A673 (cell line): ENCODE data around the gene MROH2A. TPM values are rescaled to one million over a fixed set of nuclear protein-coding genes. Genes with fewer than 3 reads are reported as not detected.

ENCODE experiments used
- BruUV-seq: library from RNA; stranded (reverse); fragments of 400-500 nt; replicated peaks from 2 replicates; lab custom pipeline; 2021; lab: Mats Ljungman, UMichigan
- CTCF ChIA-PET: fragments of 300-600 bp; sonication (Branson Sonifier 250); formaldehyde crosslinking; loops from one replicate; lab custom pipeline; 2022; ENCODE audit warnings: antibody characterized with exemption; lab: Charles Lee
- POLR2A ChIA-PET: fragments of 300-600 bp; sonication (Branson Sonifier 250); formaldehyde crosslinking; loops from one replicate; lab custom pipeline; 2022; ENCODE audit warnings: antibody characterized with exemption; ENCODE audit not compliant: low non-redundant PET; lab: Charles Lee
- DNase-seq: peaks from one replicate; pipeline ENCODE4 v3.0.0-alpha.2; 2015; ENCODE audit warnings: low spot score
- H3K27ac ChIP-seq: fragments of 200-600 bp; sonication (generic); 2 replicates; pipeline ENCODE4 v1.5.1; 2016; ENCODE audit warnings: mixed run types, low read depth, mild to moderate bottlenecking, mixed read lengths, antibody characterized with exemption, low read length; ENCODE audit not compliant: poor library complexity, severe bottlenecking
- H3K27me3 ChIP-seq: fragments of 200-600 bp; sonication (generic); replicated peaks from 2 replicates; pipeline ENCODE4 v1.6.1; 2017; ENCODE audit warnings: mixed run types, low read depth, mild to moderate bottlenecking, mixed read lengths, antibody characterized with exemption, low read length; ENCODE audit not compliant: insufficient read depth, poor library complexity
- H3K36me3 ChIP-seq: fragments of 200-600 bp; sonication (generic); 2 replicates; pipeline ENCODE4 v1.6.1; 2016; ENCODE audit warnings: mixed run types, mild to moderate bottlenecking, mixed read lengths, antibody characterized with exemption, low read length; ENCODE audit not compliant: insufficient read depth, poor library complexity, severe bottlenecking
- H3K4me1 ChIP-seq: fragments of 200-600 bp; sonication (generic); 2 replicates; pipeline ENCODE4 v1.6.1; 2017; ENCODE audit warnings: mixed run types, mild to moderate bottlenecking, mixed read lengths, antibody characterized with exemption, low read length; ENCODE audit not compliant: insufficient read depth, poor library complexity, severe bottlenecking
- H3K4me3 ChIP-seq: fragments of 200-600 bp; sonication (generic); 2 replicates; pipeline ENCODE4 v1.5.1; 2016; ENCODE audit warnings: low read depth, mixed run types, mild to moderate bottlenecking, mixed read lengths, low read length; ENCODE audit not compliant: poor library complexity, severe bottlenecking
- H3K9me3 ChIP-seq: fragments of 200-600 bp; sonication (generic); 2 replicates; pipeline ENCODE4 v1.6.1; 2016; ENCODE audit warnings: mixed run types, low read depth, mild to moderate bottlenecking, mixed read lengths, antibody characterized with exemption, low read length; ENCODE audit not compliant: poor library complexity, severe bottlenecking
- EZH2 ChIP-seq: fragments of 200-600 bp; sonication (generic); IDR thresholded peaks from 2 replicates; pipeline ENCODE4 v1.6.1; 2017; ENCODE audit warnings: borderline replicate concordance, low read depth, mild to moderate bottlenecking, mixed read lengths, antibody characterized with exemption, low read length; ENCODE audit not compliant: poor library complexity, severe bottlenecking
- intact Hi-C: fragments of 100-400 bp; cut with micrococcal nuclease; formaldehyde crosslinking; loops from one replicate; pipeline ENCODE4 v1.10.0; 2022; ENCODE audit not compliant: unreplicated experiment
- total RNA-seq: library from RNA; stranded (reverse); gene quantifications from 2 replicates; pipeline ENCODE4 v1.2.3, GENCODE V29; 2021
- TF ChIP-seq, protein P1 (sequence below): fragments of 300-800, 200-600 bp; sonication (generic); conservative IDR thresholded peaks from 2 replicates; pipeline ENCODE4 v1.5.1; 2017; ENCODE audit warnings: low read depth, mild to moderate bottlenecking, antibody characterized with exemption, low read length, moderate library complexity, mixed read lengths

The MROH2A gene
- total RNA-seq, 1 experiment from 2014 or later, result 1.3 TPM

DNA sequence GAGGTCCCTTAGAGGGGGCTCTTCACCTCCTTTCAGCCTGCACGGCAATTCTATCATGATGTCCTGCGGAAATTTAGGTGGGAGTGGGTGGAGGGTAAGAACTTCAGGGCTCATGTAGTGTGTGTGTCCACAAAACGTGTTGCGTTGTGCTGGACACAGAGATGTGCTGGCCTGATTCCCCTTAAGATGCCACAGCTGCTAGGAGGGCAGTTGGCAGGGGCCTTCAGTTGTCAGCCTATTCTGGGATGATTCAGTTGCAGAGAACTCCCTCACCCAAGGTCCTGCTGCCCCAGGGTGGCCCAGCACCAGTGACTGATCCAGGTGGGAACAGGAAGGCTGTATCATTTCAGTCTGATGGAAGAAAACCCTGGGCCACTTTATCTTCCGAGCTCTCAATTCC lies 77.2 kb downstream of the MROH2A start:
- Histone ChIP-seq H3K27ac (peak overlapping the region; percentile 94), H3K36me3 (peaks cover 31% of the 10 kb centered on the region), H3K4me3 (peak overlapping the region; percentile 92)

DNA sequence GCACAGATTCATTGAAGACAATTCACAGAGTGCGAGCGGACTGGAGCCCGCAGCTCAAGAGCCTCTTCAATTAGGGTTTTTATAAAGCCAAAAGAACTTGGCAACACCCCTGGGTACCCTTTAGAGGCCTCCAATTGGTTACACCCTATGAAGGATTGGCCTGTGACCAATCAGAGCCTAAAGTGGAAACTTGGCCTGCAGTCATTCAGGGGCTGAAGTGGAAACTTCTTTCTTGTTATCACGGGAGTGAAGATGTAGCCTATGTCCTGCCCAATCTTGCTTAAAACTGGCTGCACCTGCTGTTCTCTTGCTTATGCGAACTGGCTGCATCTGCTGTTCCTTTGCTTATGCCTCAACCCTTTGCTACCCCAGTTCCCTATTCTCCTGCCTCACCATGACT lies 78.1 kb downstream of the MROH2A start:
- intact Hi-C loops, result no loop called here
- ChIA-PET POLR2A (no interaction called here), CTCF (no interaction called here)
- Histone ChIP-seq H3K4me3 (no peak overlapping the region), H3K4me1 (peaks cover 14% of the 10 kb centered on the region), H3K27me3 (no peaks in the 10 kb centered on the region), H3K36me3 (peaks cover 23% of the 10 kb centered on the region), H3K9me3 (no peaks in the 10 kb centered on the region), H3K27ac (no peak overlapping the region)
- DNase-seq, result no peak
- no peak for TF ChIP-seq EZH2
- TF ChIP-seq, protein P1, sequence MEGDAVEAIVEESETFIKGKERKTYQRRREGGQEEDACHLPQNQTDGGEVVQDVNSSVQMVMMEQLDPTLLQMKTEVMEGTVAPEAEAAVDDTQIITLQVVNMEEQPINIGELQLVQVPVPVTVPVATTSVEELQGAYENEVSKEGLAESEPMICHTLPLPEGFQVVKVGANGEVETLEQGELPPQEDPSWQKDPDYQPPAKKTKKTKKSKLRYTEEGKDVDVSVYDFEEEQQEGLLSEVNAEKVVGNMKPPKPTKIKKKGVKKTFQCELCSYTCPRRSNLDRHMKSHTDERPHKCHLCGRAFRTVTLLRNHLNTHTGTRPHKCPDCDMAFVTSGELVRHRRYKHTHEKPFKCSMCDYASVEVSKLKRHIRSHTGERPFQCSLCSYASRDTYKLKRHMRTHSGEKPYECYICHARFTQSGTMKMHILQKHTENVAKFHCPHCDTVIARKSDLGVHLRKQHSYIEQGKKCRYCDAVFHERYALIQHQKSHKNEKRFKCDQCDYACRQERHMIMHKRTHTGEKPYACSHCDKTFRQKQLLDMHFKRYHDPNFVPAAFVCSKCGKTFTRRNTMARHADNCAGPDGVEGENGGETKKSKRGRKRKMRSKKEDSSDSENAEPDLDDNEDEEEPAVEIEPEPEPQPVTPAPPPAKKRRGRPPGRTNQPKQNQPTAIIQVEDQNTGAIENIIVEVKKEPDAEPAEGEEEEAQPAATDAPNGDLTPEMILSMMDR, result no peak
- no TSS peak for BruUV-seq

More for the DNA sequence above, 77.2 kb downstream of the MROH2A start:
- intact Hi-C loops, result no loop called here
- peaks cover 14% of the 10 kb centered on the region for H3K4me1 ChIP-seq
- no peaks in the 10 kb centered on the region for H3K27me3 ChIP-seq
- CTCF ChIA-PET, result no interaction called here
- POLR2A ChIA-PET, result no interaction called here
- BruUV-seq, result no TSS peak
- no peak for TF ChIP-seq EZH2
- TF ChIP-seq, protein P1, result no peak
- no peaks in the 10 kb centered on the region for H3K9me3 ChIP-seq
- no peak for DNase-seq

DNA sequence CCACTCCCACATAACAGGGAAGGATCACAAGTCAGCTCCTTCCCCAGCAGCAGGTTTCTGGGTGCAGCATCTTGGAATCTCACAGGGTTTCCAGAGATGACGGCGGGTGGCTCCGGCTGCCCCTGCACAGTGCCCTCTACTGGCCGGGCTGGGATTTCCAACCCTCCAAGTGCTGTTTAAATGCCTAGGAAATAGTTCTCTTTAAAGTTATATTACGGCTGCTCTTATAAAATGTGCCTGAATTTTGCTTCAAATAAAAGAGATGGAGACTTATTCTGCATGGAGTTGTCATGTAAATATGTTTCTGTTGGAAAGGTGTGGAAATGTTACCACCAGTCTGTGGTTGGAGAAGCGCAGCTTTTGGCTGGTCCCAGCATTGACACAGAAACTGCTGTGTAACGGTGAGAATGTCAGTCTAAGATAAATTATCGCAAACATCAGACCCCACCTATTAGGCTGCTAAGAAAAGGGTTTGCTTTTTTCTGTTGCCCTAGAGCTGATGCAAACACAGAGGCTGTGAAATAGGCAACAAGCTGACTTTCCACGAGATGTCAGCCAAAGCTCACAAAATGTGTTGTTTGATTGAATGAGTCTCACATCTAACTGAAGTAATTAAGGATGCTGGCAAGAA lies 79.5 kb downstream of the MROH2A start:
- intact Hi-C loops, result no loop called here

More for the DNA sequence above, 79.5 kb downstream of the MROH2A start:
- POLR2A ChIA-PET, result no interaction called here
- Histone ChIP-seq H3K4me3 (no peak overlapping the region), H3K27ac (no peak overlapping the region), H3K36me3 (peaks cover 8% of the 10 kb centered on the region), H3K27me3 (no peaks in the 10 kb centered on the region), H3K4me1 (peaks cover 2% of the 10 kb centered on the region), H3K9me3 (no peaks in the 10 kb centered on the region)
- no TSS peak for BruUV-seq
- peak; percentile 44 for DNase-seq
- TF ChIP-seq, protein P1, result peak; percentile 82
- no peak for TF ChIP-seq EZH2
- CTCF ChIA-PET, result no interaction called here
